GM10248 (cell line): ENCODE results near the gene TACC2.

Source experiments
- CTCF ChIA-PET: fragments of 300-600 bp; sonication (Branson Sonifier 250); formaldehyde crosslinking; extraction: SDS; loops from one replicate; lab custom pipeline; 2021; ENCODE audit warnings: antibody characterized with exemption; lab: Yijun Ruan, JAX
- POLR2A ChIA-PET: fragments of 350-650 bp; sonication (Branson Sonifier 250); formaldehyde crosslinking; extraction: SDS; loops from one replicate; lab custom pipeline; 2020; ENCODE audit warnings: antibody characterized with exemption; lab: Yijun Ruan, JAX
- DNase-seq: peaks from one replicate; pipeline ENCODE4 v3.0.0; 2012; ENCODE audit errors: extremely low spot score
- TF ChIP-seq, protein P1 (sequence below): IDR thresholded peaks from 2 replicates; pipeline ENCODE4 v1.5.1; 2012; ENCODE audit warnings: mild to moderate bottlenecking, low read depth; ENCODE audit errors: extremely low read depth, missing control alignments, control extremely low read depth

TACC2 gene

DNA sequence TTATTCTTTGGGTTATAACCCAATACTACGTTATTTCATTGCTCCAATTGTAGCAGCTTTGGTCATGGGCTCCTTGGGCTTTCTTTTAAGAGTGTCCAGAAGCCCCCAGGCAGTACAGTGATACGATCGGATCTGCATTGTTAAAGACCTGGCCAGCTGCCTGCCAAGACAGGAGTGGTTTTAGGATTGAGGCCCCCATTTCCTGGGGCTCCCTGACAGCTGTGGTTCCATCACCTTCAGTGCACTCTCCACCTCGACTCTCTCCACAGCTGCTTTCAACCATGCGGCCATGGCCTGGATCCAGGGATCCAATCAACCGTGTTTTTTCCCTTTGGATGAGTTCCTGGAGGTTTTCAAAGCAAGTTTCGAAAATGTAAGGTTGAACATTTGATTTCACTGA is 158.7 kb downstream of the TACC2 start:
- ChIA-PET POLR2A (no interaction called here), CTCF (no interaction called here)
- DNase-seq = no peak
- TF ChIP-seq, protein P1, sequence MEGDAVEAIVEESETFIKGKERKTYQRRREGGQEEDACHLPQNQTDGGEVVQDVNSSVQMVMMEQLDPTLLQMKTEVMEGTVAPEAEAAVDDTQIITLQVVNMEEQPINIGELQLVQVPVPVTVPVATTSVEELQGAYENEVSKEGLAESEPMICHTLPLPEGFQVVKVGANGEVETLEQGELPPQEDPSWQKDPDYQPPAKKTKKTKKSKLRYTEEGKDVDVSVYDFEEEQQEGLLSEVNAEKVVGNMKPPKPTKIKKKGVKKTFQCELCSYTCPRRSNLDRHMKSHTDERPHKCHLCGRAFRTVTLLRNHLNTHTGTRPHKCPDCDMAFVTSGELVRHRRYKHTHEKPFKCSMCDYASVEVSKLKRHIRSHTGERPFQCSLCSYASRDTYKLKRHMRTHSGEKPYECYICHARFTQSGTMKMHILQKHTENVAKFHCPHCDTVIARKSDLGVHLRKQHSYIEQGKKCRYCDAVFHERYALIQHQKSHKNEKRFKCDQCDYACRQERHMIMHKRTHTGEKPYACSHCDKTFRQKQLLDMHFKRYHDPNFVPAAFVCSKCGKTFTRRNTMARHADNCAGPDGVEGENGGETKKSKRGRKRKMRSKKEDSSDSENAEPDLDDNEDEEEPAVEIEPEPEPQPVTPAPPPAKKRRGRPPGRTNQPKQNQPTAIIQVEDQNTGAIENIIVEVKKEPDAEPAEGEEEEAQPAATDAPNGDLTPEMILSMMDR = no peak

DNA sequence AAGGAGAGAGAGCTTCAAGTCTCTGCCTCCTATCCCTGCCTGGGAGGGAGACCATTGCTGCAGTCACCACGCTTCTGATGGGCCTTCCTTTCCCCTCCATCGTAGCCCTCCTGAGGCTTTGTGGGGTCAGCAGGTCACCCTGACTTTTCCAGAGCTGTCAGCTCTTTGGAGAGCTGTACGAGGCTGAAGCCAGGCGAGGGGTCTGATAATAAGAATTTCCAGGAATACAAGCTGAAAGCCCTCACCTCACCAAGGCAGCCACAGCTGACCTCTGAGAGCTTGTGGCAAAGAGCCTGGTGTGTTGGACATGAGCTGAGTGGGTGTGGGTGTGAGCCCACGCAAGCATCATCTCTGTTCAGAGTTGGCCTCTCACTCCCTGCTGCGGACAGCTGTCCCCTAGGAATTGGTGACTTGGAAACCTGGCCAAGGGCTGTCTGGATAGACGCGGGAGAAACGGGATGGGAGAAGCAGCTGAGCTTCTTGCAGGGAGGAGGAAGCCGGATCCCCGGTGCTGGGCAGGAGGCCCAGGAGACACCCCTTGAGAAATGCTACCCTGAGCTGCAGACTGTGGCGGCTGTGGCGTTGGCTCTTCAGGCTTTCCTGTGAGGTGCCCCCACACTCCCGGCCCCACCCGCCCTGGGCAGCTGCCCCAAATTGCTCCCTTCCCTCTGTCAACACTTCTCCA is 160.1 kb downstream of the TACC2 start:
- ChIA-PET POLR2A (no interaction called here), CTCF (interaction anchor here (1.1 kb wide), 1 partner anchor 8 kb away, joined by 3 read pairs; no protein-coding TSS in a partner anchor)
- TF ChIP-seq, protein P1 = no peak
- DNase-seq = no peak

DNA sequence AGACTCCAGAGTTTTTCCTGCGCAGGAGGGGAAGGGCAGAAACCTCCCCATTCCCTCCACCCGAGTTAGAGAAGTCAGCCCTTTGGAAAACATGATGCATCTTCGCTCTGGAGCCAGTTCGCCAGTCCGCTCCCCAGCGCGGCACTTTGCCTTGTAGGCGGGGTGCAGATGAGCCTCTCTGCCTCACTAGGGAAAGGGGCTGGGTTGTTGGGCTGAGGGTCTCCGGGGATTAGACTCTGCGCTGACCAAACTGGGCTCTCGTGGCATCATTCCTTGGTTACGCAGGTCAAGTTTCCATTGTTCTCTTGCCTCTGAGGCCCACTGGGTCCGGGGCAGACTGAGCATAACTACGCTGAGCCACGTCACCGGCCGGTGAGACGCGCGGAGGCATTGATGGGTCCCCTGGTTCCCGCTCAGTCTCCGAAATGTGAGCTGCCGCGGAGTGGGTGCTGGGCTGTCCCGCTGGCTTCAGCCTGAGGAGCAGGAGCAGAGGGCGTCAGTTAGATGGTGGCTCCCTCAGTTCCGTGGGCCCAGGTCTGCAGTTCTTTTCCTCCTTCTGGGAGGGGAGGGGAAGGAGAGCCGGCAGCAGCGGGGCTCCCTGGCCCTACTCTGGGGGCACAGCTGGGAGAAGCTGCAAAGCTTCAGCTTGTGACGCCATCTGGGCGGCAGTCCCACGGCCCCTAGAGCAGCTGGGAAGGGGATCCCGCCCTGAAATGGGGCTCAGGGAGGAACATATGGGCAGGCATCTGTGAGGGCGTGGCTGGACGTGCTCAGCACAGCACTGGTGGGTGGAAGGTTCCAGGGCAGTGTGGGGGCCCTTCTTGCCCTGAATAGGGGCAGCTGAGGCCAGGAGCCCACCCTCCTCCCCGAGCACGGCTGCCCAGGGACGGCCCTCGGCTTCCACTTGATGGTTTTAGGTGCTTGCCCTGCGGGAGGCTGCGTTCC is 160.9 kb downstream of the TACC2 start:
- no peak for DNase-seq
- POLR2A ChIA-PET = no interaction called here
- CTCF ChIA-PET = no interaction called here
- TF ChIP-seq, protein P1 = no peak

DNA sequence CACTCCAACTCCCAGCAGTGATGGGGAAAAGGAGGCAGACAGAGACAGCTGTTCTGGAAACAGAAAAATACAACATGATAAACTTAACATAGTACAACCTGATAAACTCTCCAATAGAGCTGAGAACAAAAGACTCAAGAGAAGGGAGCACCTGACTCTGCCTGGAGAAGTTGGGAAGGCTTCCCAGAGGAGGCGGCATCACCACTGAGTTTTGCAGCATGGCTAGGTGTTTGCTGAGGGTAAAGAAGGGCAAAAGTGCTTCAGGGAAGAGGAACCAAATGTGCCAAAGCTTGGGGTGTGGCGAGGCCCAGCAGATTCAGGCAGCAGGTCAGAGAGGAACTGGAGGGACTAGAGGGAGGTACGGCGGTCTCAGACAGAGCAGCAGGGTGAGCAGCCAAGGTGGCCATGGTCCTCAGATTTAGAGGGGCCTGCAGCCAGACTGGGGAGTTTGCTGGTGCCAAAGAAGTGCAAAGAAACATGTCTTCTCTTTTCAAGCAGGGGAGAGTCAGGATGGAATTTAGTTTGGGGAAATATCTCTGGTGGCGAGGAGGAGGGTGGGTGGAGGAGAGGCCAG is 162.2 kb downstream of the TACC2 start:
- TF ChIP-seq, protein P1 = no peak
- no peak for DNase-seq
- ChIA-PET CTCF (no interaction called here), POLR2A (no interaction called here)

DNA sequence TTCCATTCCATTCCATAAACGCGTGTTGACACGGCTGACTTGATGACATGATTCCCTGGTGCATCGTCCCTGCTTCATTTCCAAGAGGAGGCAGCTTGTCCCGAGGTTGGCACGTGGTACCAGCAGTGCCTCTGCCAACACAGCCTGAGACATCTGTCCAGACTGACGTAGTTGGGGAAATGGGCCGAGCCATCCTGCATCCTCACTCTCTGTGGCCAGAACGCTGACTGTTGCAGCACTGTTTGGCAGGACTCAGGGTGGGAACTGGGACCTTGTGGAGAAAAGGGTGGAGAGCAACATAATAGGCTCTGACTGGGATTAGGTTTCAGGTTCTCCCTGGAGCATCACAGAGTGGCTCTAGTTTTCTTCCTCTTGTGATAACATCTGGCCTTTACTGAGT is 163.6 kb downstream of the TACC2 start:
- ChIA-PET POLR2A (no interaction called here), CTCF (no interaction called here)
- TF ChIP-seq, protein P1 = no peak
- DNase-seq = no peak

DNA sequence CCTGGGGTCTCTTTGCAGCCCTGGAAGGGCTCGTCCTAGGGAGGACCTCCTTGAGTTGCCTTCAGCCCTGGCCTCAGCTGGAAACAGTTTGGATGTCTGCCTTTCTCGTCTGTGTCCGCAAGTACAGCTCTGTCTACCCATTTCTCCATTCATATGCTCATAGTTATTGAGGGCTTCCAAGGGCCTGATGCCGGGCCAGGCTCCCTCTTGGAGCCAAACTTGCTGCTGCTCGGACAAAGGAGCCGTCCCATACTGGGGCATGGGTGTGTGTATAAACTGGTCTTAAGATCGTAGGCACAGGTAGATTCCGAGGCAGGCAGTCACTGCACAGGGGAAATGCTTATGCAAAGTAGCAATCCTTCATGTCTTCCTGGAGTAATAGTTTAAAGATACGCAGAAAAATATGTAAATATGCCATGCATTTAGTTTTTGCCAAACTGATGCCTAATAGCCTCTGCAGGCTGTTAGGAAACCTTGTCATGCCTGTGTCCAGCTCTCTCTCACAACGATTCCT is 165.1 kb downstream of the TACC2 start:
- DNase-seq = no peak
- TF ChIP-seq, protein P1 = no peak
- CTCF ChIA-PET = no interaction called here
- POLR2A ChIA-PET = no interaction called here
